Midbrain (tissue), 1 donor: ENCODE measurements around the gene CC2D1A.
A peak's percentile ranks its signal among the peaks of the same experiment; 100 is the strongest.

Experiments
- DNase-seq: peaks from one replicate; lab custom pipeline; 2025; lab: John Stamatoyannopoulos, UW

The CC2D1A gene

GRCh38 chr19:13877303-13877702, 28.7 kb upstream of the CC2D1A start:
- DNase-seq, result no peak

- peak; percentile 93 for DNase-seq
These were observed 25.6 kb upstream of the CC2D1A start for GRCh38 chr19:13880059-13881043.

GRCh38 chr19:13881251-13881691, 24.7 kb upstream of the CC2D1A start:
- DNase-seq, result no peak

GRCh38 chr19:13881692-13882418, 24.1 kb upstream of the CC2D1A start:
- no peak for DNase-seq

GRCh38 chr19:13882419-13882795, 23.6 kb upstream of the CC2D1A start:
- DNase-seq, result no peak

- DNase-seq, result no peak
These were observed 23.2 kb upstream of the CC2D1A start for GRCh38 chr19:13882836-13883235.

- no peak for DNase-seq
These were observed 22.4 kb upstream of the CC2D1A start for GRCh38 chr19:13883516-13884064.

GRCh38 chr19:13884726-13885591, 21.0 kb upstream of the CC2D1A start:
- no peak for DNase-seq

GRCh38 chr19:13885826-13886365, 20.1 kb upstream of the CC2D1A start:
- no peak for DNase-seq

GRCh38 chr19:13887018-13887436, 19.0 kb upstream of the CC2D1A start:
- DNase-seq, result no peak

- no peak for DNase-seq
These were observed 18.5 kb upstream of the CC2D1A start for GRCh38 chr19:13887517-13887916.

GRCh38 chr19:13888281-13888680, 17.7 kb upstream of the CC2D1A start:
- no peak for DNase-seq

- no peak for DNase-seq
These were observed 15.9 kb upstream of the CC2D1A start for GRCh38 chr19:13890136-13890535.

GRCh38 chr19:13892870-13893269, 13.1 kb upstream of the CC2D1A start:
- DNase-seq, result no peak

- DNase-seq, result no peak
These were observed 11.4 kb upstream of the CC2D1A start for GRCh38 chr19:13894552-13894951.

- DNase-seq, result no peak
These were observed 9.8 kb upstream of the CC2D1A start for GRCh38 chr19:13896227-13896626.

- DNase-seq, result no peak
These were observed 6.6 kb upstream of the CC2D1A start for GRCh38 chr19:13899393-13899792.

- peak; percentile 57 for DNase-seq
These were observed 6.0 kb upstream of the CC2D1A start for GRCh38 chr19:13899912-13900584.

- DNase-seq, result no peak
These were observed 2.9 kb upstream of the CC2D1A start for GRCh38 chr19:13902993-13903555.

- DNase-seq, result no peak
These were observed 512 bp downstream of the CC2D1A start for GRCh38 chr19:13906521-13906904.
